ENCODE measurements around the gene ZYX. TPM values are rescaled to one million over a fixed set of nuclear protein-coding genes. Genes with fewer than 3 reads are reported as not detected.

ZYX gene
- total and polyA plus RNA-seq, 2 of the 13 experiments (the other 11 are each of a cell fraction or from before 2014, with no cell fraction given), result 9.9 to 13.7 TPM

GRCh38 chr7:143393267-143394041, 12.3 kb downstream of the ZYX start (continued):
- TF ChIP-seq ZNF460 (CRISPR knock-in tag; IDR thresholded peaks at IDR 0.05; ENCODE audit: borderline replicate concordance) (no peak), MYC (CRISPR knock-in tag; IDR thresholded peaks at IDR 0.05; ENCODE audit: borderline replicate concordance) (peak; percentile 36; the same call in 1 of the 2 replicates), ZBTB20 (CRISPR knock-in tag; IDR thresholded peaks at IDR 0.05; ENCODE audit: borderline replicate concordance, low read depth) (peak; percentile 57; the same call in 1 of the 2 replicates), ZKSCAN8 (CRISPR knock-in tag; IDR thresholded peaks at IDR 0.05; ENCODE audit: borderline replicate concordance) (0 out of 2 replicates have a peak, but pooled peaks have one; percentile 40), ZNF446 (CRISPR knock-in tag; IDR thresholded peaks at IDR 0.05) (peak; percentile 56; the same call in 1 of the 2 replicates), TEAD3 (CRISPR knock-in tag; optimal IDR thresholded peaks at IDR 0.05; ENCODE audit: borderline replicate concordance) (peak; percentile 83), TFAP4 (IDR thresholded peaks at IDR 0.05; ENCODE audit: borderline replicate concordance, low read depth) (peak; percentile 45; the same call in 1 of the 2 replicates), CEBPB (IDR thresholded peaks at IDR 0.05; ENCODE audit: borderline replicate concordance, low read depth, low read length) (peak; percentile 95), ZNF747 (CRISPR knock-in tag; IDR thresholded peaks at IDR 0.05; ENCODE audit: borderline replicate concordance) (no peak), BCL3 (CRISPR knock-in tag; IDR thresholded peaks at IDR 0.05) (no peak), RCOR2 (CRISPR knock-in tag; IDR thresholded peaks at IDR 0.05) (peak; percentile 67; the same call in 1 of the 2 replicates), REST (IDR thresholded peaks at IDR 0.05; ENCODE audit: borderline replicate concordance in 1 of 2, low read depth in 1 of 2, low read length in 2 of 2) (peak in 1 of 2 experiments; percentile 36; a peak in 1 of 4 replicates), ZNF547 (CRISPR knock-in tag; IDR thresholded peaks at IDR 0.05) (0 out of 2 replicates have a peak, but pooled peaks have one; percentile 55), MAFK (conservative IDR thresholded peaks at IDR 0.05 in 1 of 2, IDR thresholded peaks at IDR 0.05 in 1 of 2; ENCODE audit: low read length in 2 of 2) (peak; percentile 15 to 19; a peak in 1 of 4 replicates), GMEB1 (CRISPR knock-in tag; IDR thresholded peaks at IDR 0.05; ENCODE audit: borderline replicate concordance) (peak; percentile 34; the same call in 1 of the 2 replicates), NCOR1 (IDR thresholded peaks at IDR 0.05; ENCODE audit: borderline replicate concordance, low read length) (peak; percentile 90), ZNF431 (CRISPR knock-in tag; IDR thresholded peaks at IDR 0.05; ENCODE audit: borderline replicate concordance, low read depth) (peak; percentile 69; the same call in 1 of the 2 replicates), ZNF44 (CRISPR knock-in tag; IDR thresholded peaks at IDR 0.05) (0 out of 2 replicates have a peak, but pooled peaks have one; percentile 58), PPARG (CRISPR knock-in tag; conservative IDR thresholded peaks at IDR 0.05) (0 out of 2 replicates have a peak, but pooled peaks have one; percentile 36), ASH2L (IDR thresholded peaks at IDR 0.05; ENCODE audit: insufficient read length, low read depth, low read length) (peak; percentile 69)

Measured in HepG2 (cell line).